SK-N-MC (cell line): ENCODE data around the gene KDSR.
A peak's percentile ranks its signal among the peaks of the same experiment; 100 is the strongest.
"Not testable (repeated sequence)": the region's sequence is repeated elsewhere in the genome, so short reads cannot be mapped to it uniquely, and the experiment has no call there.

Experiments used
- DNase-seq: peaks from one replicate; pipeline ENCODE4 v3.0.0-alpha.2; 2011; ENCODE audit warnings: low read depth, low spot score
- H3K27ac ChIP-seq: fragments of 200-600 bp; sonication (generic); 2 replicates; pipeline ENCODE4 v1.5.1; 2016; ENCODE audit warnings: mixed run types
- H3K36me3 ChIP-seq: fragments of 200-600 bp; sonication (generic); 2 replicates; pipeline ENCODE4 v1.6.1; 2017; ENCODE audit warnings: antibody characterized with exemption, low read length, mixed read lengths; ENCODE audit not compliant: insufficient read depth
- H3K4me3 ChIP-seq: fragments of 200-600 bp; sonication (generic); 2 replicates; pipeline ENCODE4 v1.5.1; 2016
- H3K9ac ChIP-seq: fragments of 200-600 bp; sonication (generic); 2 replicates; pipeline ENCODE4 v1.8.0; 2017; ENCODE audit warnings: mixed run types, mixed read lengths; ENCODE audit not compliant: insufficient read length
- H3K9me3 ChIP-seq: fragments of 200-600 bp; sonication (generic); 2 replicates; pipeline ENCODE4 v1.6.1; 2017; ENCODE audit warnings: low read depth, mild to moderate bottlenecking, antibody characterized with exemption, low read length, moderate library complexity, mixed read lengths
- EZH2 ChIP-seq: fragments of 200-600 bp; sonication (generic); IDR thresholded peaks from one replicate; pipeline ENCODE4 v1.6.1; 2017; ENCODE audit warnings: antibody characterized with exemption
- FOXP2 ChIP-seq: optimal IDR thresholded peaks from 2 replicates; pipeline ENCODE3; 2011; ENCODE audit warnings: mild to moderate bottlenecking, moderate library complexity; ENCODE audit not compliant: insufficient read depth; ENCODE audit errors: extremely low read length, control extremely low read depth
- POLR2AphosphoS5 ChIP-seq: IDR thresholded peaks from 2 replicates; pipeline ENCODE4 v1.6.1; 2012; ENCODE audit warnings: mild to moderate bottlenecking, low read depth, low read length, borderline replicate concordance

KDSR gene

GRCh38 chr18:63374540-63374939, 7.5 kb upstream of the KDSR start:
- TF ChIP-seq FOXP2 (no peak), EZH2 (no peak), POLR2AphosphoS5 (no peak)
- H3K36me3 ChIP-seq: peaks cover 12% of the 10 kb centered on the region
- no peak overlapping the region; the same call in 1 of the 2 replicates for H3K27ac ChIP-seq
- no peak for DNase-seq
- H3K9ac ChIP-seq: no peak overlapping the region
- no peaks in the 10 kb centered on the region; the same call in 1 of the 2 replicates for H3K9me3 ChIP-seq
- H3K4me3 ChIP-seq: no peak overlapping the region

GRCh38 chr18:63373161-63373560, 6.2 kb upstream of the KDSR start:
- no peak overlapping the region for H3K4me3 ChIP-seq
- no peak overlapping the region for H3K9ac ChIP-seq
- H3K27ac ChIP-seq: no peak overlapping the region
- TF ChIP-seq EZH2: no peak
- no peak for TF ChIP-seq POLR2AphosphoS5
- TF ChIP-seq FOXP2: no peak
- no peaks in the 10 kb centered on the region; the same call in 1 of the 2 replicates for H3K9me3 ChIP-seq
- peaks cover 23% of the 10 kb centered on the region for H3K36me3 ChIP-seq
- no peak for DNase-seq

GRCh38 chr18:63368611-63369010, 1.6 kb upstream of the KDSR start:
- H3K4me3 ChIP-seq: peak overlapping the region; percentile 92
- H3K27ac ChIP-seq: peak overlapping the region; percentile 96
- peaks cover 41% of the 10 kb centered on the region for H3K36me3 ChIP-seq
- H3K9me3 ChIP-seq: no peaks in the 10 kb centered on the region; the same call in 1 of the 2 replicates
- H3K9ac ChIP-seq: no peak overlapping the region
- no peak for TF ChIP-seq FOXP2
- TF ChIP-seq EZH2: no peak
- TF ChIP-seq POLR2AphosphoS5: no peak
- no peak for DNase-seq

- no peak for DNase-seq
- Histone ChIP-seq H3K9ac (peak overlapping the region; percentile 92), H3K4me3 (peak overlapping the region; percentile 92), H3K9me3 (no peaks in the 10 kb centered on the region; the same call in 1 of the 2 replicates), H3K36me3 (peaks cover 59% of the 10 kb centered on the region), H3K27ac (peak overlapping the region; percentile 96)
- TF ChIP-seq EZH2 (no peak), POLR2AphosphoS5 (no peak; the same call in 1 of the 2 replicates), FOXP2 (no peak)
These were observed 573 bp downstream of the KDSR start for GRCh38 chr18:63366213-63367052.

- peak overlapping the region; percentile 92 for H3K9ac ChIP-seq
- H3K4me3 ChIP-seq: peak overlapping the region; percentile 92
- no peaks in the 10 kb centered on the region; the same call in 1 of the 2 replicates for H3K9me3 ChIP-seq
- TF ChIP-seq POLR2AphosphoS5: no peak
- no peak for TF ChIP-seq EZH2
- TF ChIP-seq FOXP2: no peak
- peak overlapping the region; percentile 96; the same call in 1 of the 2 replicates for H3K27ac ChIP-seq
- H3K36me3 ChIP-seq: peaks cover 63% of the 10 kb centered on the region
- DNase-seq: no peak
These were observed 1.2 kb downstream of the KDSR start for GRCh38 chr18:63365876-63366212.

GRCh38 chr18:63363951-63364350, 3.1 kb downstream of the KDSR start:
- H3K9me3 ChIP-seq: no peaks in the 10 kb centered on the region; the same call in 1 of the 2 replicates
- H3K27ac ChIP-seq: peak overlapping the region; percentile 13; the same call in 1 of the 2 replicates
- peak overlapping the region; percentile 92 for H3K4me3 ChIP-seq
- DNase-seq: no peak
- peaks cover 68% of the 10 kb centered on the region for H3K36me3 ChIP-seq
- no peak for TF ChIP-seq POLR2AphosphoS5
- no peak for TF ChIP-seq FOXP2
- no peak for TF ChIP-seq EZH2
- H3K9ac ChIP-seq: no peak overlapping the region

GRCh38 chr18:63363420-63363819, 3.6 kb downstream of the KDSR start:
- not testable (repeated sequence) for H3K9me3 ChIP-seq, H3K27ac ChIP-seq, DNase-seq, H3K9ac ChIP-seq
- peaks cover 65% of the 10 kb centered on the region for H3K36me3 ChIP-seq
- H3K4me3 ChIP-seq: peak overlapping the region; percentile 92; the same call in 1 of the 2 replicates

- no peak overlapping the region for H3K4me3 ChIP-seq
- DNase-seq: no peak
- H3K36me3 ChIP-seq: peaks cover 80% of the 10 kb centered on the region
- H3K9ac ChIP-seq: no peak overlapping the region
- H3K9me3 ChIP-seq: no peaks in the 10 kb centered on the region
- no peak for TF ChIP-seq POLR2AphosphoS5
- TF ChIP-seq EZH2: no peak
- TF ChIP-seq FOXP2: no peak
- H3K27ac ChIP-seq: no peak overlapping the region
These were observed 10.6 kb downstream of the KDSR start for GRCh38 chr18:63356272-63356896.

- Histone ChIP-seq H3K4me3 (no peak overlapping the region), H3K27ac (no peak overlapping the region), H3K9me3 (no peaks in the 10 kb centered on the region), H3K9ac (no peak overlapping the region), H3K36me3 (peaks cover 97% of the 10 kb centered on the region)
- TF ChIP-seq EZH2 (no peak), POLR2AphosphoS5 (no peak), FOXP2 (no peak)
- no peak for DNase-seq
These were observed 16.8 kb downstream of the KDSR start for GRCh38 chr18:63350230-63350629.
